Vagina (tissue), 2 donors: ENCODE measurements around the gene FEM1B.

Experiments used
- CTCF ChIP-seq, 3 experiments: fragments of 450-650 bp in 2 of 3; fragments of 200-600 bp in 1 of 3; sonication (generic) in 1 of 3; IDR thresholded peaks; one replicate each; pipeline ENCODE4 v1.5.1; 2017 to 2019; ENCODE audit warnings: antibody characterized with exemption in 3 of 3, mild to moderate bottlenecking in 2 of 3, moderate library complexity in 2 of 3
- POLR2A ChIP-seq, 2 donors: fragments of 450-650 bp; IDR thresholded peaks; one replicate each; pipeline ENCODE4 v1.6.1; 2017; ENCODE audit warnings: antibody characterized with exemption in 2 of 2, mild to moderate bottlenecking in 2 of 2, moderate library complexity in 2 of 2

DNA sequence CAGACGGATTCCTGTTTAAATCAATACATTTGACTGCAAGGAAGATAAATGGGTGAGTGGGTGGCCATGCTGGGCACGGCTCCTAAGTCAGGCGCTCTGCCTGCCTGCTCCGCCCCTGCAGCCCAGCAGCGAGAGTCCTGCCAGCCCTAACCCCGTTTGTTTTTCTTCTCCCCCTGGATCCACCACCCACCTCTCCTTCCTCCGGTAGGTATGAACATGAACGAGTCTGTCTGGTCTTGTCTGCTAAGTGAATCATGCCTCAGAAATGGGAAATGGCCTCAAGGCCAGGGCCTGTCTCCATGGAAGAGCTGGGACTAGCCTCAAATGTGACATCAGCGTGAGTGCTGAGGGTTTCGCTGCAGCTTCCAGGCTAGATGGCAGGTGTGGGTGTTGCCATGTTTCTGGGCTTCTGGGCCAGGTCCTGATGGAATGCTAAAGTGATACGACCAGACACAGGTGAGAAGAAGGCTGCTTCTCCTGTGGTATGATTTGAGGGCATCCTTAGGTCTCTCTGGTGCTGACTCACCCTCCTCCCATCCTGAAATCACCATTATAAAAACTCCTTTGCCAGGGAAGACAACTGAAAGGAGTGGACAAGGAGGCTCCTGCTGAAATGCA is 5.6 kb upstream of the FEM1B start:
- TF ChIP-seq CTCF (IDR thresholded peaks at IDR 0.05) (no peak), POLR2A (IDR thresholded peaks at IDR 0.05) (no peak)
